Epithelial cell of esophagus (primary cell): ENCODE measurements around the gene MDFIC.
"Not testable (repeated sequence)": the region's sequence is repeated elsewhere in the genome, so short reads cannot be mapped to it uniquely, and the experiment has no call there.

Experiments used
- DNase-seq: peaks from one replicate; pipeline ENCODE4 v3.0.0; 2010; ENCODE audit warnings: low read depth
- H3K4me3 ChIP-seq: 2 replicates; pipeline ENCODE4 v1.5.1; 2011; ENCODE audit warnings: mild to moderate bottlenecking, low read length, control low read depth
- TF ChIP-seq, protein P1 (sequence below): IDR thresholded peaks from 2 replicates; pipeline ENCODE4 v1.5.1; 2011; ENCODE audit warnings: low read depth, mild to moderate bottlenecking, low read length, control low read depth, inconsistent platforms; ENCODE audit not compliant: insufficient read depth; ENCODE audit errors: missing control alignments

The MDFIC gene

DNA sequence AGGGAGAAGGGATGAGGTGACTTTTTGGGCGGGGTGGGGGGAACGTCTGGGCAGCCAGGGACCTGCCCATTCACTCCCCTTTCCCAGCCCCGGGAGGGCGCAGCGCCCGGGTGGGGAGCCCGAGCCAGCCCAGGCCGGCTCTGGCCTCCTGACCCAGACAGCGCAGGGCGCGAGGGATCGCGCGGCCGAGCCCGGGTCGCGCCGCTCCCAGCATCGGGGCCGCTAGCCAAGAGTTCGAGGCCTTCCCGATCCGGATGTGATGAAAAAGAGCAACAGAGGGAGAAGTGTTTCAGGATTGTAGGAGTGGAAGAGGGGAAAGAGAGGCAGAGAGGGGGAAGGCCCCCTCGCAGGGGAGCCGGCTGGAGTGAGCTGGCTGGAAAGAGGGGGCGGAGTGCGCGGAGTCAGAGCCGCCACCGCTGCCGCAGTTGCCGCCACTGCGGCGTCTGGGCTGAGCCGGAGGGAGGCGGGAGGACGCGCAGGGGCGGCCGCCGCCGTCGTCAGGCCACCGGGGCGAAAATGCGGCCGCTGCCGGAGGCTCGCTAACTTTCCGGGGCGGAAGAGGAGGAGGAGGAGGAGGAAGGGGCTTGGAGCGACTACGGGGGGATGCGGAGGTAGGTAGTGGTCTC is at the start of gene MDFIC:
Gene MDFIC, plus strand, starts transcription at position 69 of the 626 bp plus-strand sequence. CDS start 940 bp downstream, outside the sequence.
- peak within 1 kb of the TSS; percentile 86 for H3K4me3 ChIP-seq

GRCh38 chr7:114874170-114874569 is 47.7 kb upstream of the MDFIC start:
- DNase-seq, result no peak
- TF ChIP-seq, protein P1, sequence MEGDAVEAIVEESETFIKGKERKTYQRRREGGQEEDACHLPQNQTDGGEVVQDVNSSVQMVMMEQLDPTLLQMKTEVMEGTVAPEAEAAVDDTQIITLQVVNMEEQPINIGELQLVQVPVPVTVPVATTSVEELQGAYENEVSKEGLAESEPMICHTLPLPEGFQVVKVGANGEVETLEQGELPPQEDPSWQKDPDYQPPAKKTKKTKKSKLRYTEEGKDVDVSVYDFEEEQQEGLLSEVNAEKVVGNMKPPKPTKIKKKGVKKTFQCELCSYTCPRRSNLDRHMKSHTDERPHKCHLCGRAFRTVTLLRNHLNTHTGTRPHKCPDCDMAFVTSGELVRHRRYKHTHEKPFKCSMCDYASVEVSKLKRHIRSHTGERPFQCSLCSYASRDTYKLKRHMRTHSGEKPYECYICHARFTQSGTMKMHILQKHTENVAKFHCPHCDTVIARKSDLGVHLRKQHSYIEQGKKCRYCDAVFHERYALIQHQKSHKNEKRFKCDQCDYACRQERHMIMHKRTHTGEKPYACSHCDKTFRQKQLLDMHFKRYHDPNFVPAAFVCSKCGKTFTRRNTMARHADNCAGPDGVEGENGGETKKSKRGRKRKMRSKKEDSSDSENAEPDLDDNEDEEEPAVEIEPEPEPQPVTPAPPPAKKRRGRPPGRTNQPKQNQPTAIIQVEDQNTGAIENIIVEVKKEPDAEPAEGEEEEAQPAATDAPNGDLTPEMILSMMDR, result no peak

More for the DNA sequence above, at the start of gene MDFIC:
- DNase-seq, result peak; percentile 43
- TF ChIP-seq, protein P1, result no peak

DNA sequence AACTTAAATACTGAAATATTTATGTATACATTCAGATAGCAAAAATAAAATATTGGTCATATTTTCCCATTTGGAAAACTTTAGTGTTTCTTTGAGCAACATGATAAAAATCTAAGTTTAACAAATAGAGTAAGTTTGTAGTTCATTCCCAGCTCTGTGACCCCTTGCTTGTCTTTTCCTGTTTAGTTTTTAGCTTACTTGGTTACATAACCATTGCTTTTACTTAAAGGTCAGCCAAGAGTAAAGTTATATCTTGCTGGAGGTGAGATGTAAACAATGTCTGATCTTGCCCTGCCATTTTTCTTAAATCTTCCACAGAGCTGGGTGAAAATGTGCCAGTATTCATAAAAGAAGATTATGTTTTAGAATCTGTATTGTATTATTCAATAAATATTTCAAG is 46.7 kb upstream of the MDFIC start:
- no peak overlapping the region for H3K4me3 ChIP-seq
- DNase-seq, result no peak
- TF ChIP-seq, protein P1, result no peak

More at GRCh38 chr7:114874170-114874569, 47.7 kb upstream of the MDFIC start:
- H3K4me3 ChIP-seq, result no peak overlapping the region

- TF ChIP-seq, protein P1, result no peak
- no peak overlapping the region for H3K4me3 ChIP-seq
- DNase-seq, result no peak
Measured at GRCh38 chr7:114879554-114879953, 42.3 kb upstream of the MDFIC start.

GRCh38 chr7:114885836-114886235 is 36.1 kb upstream of the MDFIC start:
- TF ChIP-seq, protein P1, result no peak

DNA sequence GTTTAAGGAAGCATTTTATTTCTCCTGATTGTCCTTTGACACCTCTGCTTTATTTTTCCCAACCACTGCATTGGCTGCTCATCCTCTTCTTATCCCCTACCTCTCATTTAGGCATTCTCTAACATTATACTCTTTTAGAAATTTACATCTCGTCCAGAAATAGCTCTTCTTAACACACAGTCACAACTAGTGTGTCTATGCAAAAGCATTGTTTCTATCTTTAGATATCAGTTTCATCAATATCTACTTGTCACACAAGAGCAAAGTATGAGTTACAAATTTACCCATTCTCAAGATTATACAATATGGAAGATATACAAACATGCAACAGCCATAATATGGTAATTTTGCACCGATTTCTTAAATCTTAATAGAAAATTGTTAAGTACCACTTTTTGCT is 35.7 kb upstream of the MDFIC start:
- no peak overlapping the region for H3K4me3 ChIP-seq
- DNase-seq, result no peak
- TF ChIP-seq, protein P1, result no peak

More at GRCh38 chr7:114885836-114886235, 36.1 kb upstream of the MDFIC start:
- H3K4me3 ChIP-seq, result no peak overlapping the region
- DNase-seq, result peak; percentile 26

DNA sequence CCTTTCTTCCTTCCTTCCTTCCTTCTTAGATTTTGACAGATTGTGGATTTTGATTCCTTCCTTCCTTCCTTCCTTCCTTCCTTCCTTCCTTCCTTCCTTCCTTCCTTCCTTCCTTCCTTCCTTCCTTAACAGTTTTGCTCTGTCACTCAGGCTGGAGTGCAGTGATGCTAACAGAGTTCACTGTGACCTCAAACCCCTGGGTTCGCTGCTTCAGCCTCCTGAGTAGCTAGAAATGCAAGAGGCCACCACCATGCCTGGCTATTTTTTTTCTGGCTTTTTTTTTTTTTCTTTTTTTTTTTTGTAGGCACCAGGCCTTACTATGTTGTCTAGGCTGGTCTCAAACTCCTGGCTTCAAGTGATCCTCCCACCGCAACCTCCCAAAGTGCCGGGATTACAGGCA is 32.8 kb upstream of the MDFIC start:
- DNase-seq, H3K4me3 ChIP-seq: not testable (repeated sequence)
